ENCODE data around the gene SLC24A3. TPM values are rescaled to one million over a fixed set of nuclear protein-coding genes. Genes with fewer than 3 reads are reported as not detected.

The SLC24A3 gene
- total RNA-seq, 1 donor from 2014 or later = 0.21 TPM

DNA sequence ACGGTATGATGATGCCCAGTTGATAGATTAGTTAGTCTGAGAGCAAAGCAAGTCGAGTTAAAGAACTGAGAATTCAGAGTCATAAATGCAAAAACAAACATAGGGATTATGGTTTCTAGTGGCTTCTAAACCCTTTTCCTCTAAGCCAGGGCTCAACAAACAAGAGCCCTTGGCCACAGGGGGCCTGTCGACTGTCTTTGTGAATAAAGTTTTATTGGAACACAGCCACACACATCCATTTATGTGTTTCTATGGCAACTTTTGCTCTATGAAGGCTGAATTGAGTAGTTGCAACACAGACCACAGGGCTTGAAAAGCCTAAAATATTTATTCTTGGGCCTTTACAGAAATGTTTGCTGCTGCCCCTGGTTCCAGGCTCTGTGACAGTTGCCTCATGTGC lies 76.2 kb downstream of the SLC24A3 start:
- no peak for TF ChIP-seq EZH2phosphoT487 (IDR thresholded peaks at IDR 0.05)
- TF ChIP-seq, protein P1, sequence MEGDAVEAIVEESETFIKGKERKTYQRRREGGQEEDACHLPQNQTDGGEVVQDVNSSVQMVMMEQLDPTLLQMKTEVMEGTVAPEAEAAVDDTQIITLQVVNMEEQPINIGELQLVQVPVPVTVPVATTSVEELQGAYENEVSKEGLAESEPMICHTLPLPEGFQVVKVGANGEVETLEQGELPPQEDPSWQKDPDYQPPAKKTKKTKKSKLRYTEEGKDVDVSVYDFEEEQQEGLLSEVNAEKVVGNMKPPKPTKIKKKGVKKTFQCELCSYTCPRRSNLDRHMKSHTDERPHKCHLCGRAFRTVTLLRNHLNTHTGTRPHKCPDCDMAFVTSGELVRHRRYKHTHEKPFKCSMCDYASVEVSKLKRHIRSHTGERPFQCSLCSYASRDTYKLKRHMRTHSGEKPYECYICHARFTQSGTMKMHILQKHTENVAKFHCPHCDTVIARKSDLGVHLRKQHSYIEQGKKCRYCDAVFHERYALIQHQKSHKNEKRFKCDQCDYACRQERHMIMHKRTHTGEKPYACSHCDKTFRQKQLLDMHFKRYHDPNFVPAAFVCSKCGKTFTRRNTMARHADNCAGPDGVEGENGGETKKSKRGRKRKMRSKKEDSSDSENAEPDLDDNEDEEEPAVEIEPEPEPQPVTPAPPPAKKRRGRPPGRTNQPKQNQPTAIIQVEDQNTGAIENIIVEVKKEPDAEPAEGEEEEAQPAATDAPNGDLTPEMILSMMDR (IDR thresholded peaks at IDR 0.05) = no peak
- no peak for TF ChIP-seq EZH2 (IDR thresholded peaks at IDR 0.05)
- H3K4me1 Mint-ChIP-seq = no peaks in the 10 kb centered on the region
- DNase-seq (ENCODE audit: low spot score) = no peak

DNA sequence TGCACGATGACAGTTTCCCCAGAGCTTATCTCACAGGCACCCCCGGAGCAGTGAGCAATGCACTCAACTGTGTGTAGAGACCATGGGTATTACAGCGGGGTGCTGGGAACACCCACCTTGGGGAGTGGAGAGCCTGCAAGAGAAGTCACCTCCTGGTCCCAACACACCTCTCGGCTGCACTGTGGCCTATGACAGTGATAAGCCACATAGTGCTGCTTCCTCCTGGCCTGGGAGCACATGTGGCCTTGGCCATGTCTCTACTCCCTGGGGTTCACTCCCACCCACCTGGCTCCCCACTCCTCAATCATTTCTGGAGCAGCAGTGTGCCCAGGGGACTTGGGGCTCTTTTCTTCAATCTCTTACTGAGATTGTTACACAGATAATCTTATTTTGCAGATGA lies 77.0 kb downstream of the SLC24A3 start:
- Histone ChIP-seq H4K20me1 (ENCODE audit: low read depth) (no peaks in the 10 kb centered on the region), H3K9ac (no peak overlapping the region), H3K4me3 (no peak overlapping the region), H3K9me3 (ENCODE audit: low read depth) (no peaks in the 10 kb centered on the region), H2AFZ (replicated peaks) (no peak overlapping the region), H3K79me2 (ENCODE audit: low read depth) (no peaks in the 10 kb centered on the region), H3K36me3 (no peaks in the 10 kb centered on the region), H3K4me1 (no peaks in the 10 kb centered on the region), H3K27ac (no peak overlapping the region), H3K27me3 (no peaks in the 10 kb centered on the region), H3F3A (ENCODE audit: low read depth) (no peaks in the 10 kb centered on the region), H3K4me2 (no peak overlapping the region)
- H3K36me3 Mint-ChIP-seq = no peaks in the 10 kb centered on the region
- H3K27me3 Mint-ChIP-seq (ENCODE audit: insufficient read depth, low read depth) = peaks cover 4% of the 10 kb centered on the region
- no peaks in the 10 kb centered on the region for H3K9me3 Mint-ChIP-seq
- H3K4me1 Mint-ChIP-seq = no peaks in the 10 kb centered on the region
- TF ChIP-seq EZH2phosphoT487 (IDR thresholded peaks at IDR 0.05) (no peak), EZH2 (IDR thresholded peaks at IDR 0.05) (no peak)
- TF ChIP-seq, protein P1 (IDR thresholded peaks at IDR 0.05) = no peak
- no peak for DNase-seq (ENCODE audit: low spot score)
- no peak overlapping the region for H3K4me3 Mint-ChIP-seq
- H3K27ac Mint-ChIP-seq = no peak overlapping the region

More for the DNA sequence above, 76.2 kb downstream of the SLC24A3 start:
- Mint-ChIP-seq H3K27ac (no peak overlapping the region), H3K36me3 (no peaks in the 10 kb centered on the region), H3K9me3 (no peaks in the 10 kb centered on the region), H3K4me3 (no peak overlapping the region), H3K27me3 (ENCODE audit: insufficient read depth, low read depth) (peaks cover 2% of the 10 kb centered on the region)
- H4K20me1 ChIP-seq (ENCODE audit: low read depth) = no peaks in the 10 kb centered on the region
- no peak overlapping the region for H3K4me3 ChIP-seq
- H3K36me3 ChIP-seq = no peaks in the 10 kb centered on the region
- H2AFZ ChIP-seq (replicated peaks) = no peak overlapping the region
- H3K4me1 ChIP-seq = no peaks in the 10 kb centered on the region
- H3F3A ChIP-seq (ENCODE audit: low read depth) = no peaks in the 10 kb centered on the region
- no peak overlapping the region for H3K4me2 ChIP-seq
- no peaks in the 10 kb centered on the region for H3K9me3 ChIP-seq (ENCODE audit: low read depth)
- no peak overlapping the region for H3K9ac ChIP-seq
- no peaks in the 10 kb centered on the region for H3K79me2 ChIP-seq (ENCODE audit: low read depth)
- H3K27ac ChIP-seq = no peak overlapping the region
- no peaks in the 10 kb centered on the region for H3K27me3 ChIP-seq

DNA sequence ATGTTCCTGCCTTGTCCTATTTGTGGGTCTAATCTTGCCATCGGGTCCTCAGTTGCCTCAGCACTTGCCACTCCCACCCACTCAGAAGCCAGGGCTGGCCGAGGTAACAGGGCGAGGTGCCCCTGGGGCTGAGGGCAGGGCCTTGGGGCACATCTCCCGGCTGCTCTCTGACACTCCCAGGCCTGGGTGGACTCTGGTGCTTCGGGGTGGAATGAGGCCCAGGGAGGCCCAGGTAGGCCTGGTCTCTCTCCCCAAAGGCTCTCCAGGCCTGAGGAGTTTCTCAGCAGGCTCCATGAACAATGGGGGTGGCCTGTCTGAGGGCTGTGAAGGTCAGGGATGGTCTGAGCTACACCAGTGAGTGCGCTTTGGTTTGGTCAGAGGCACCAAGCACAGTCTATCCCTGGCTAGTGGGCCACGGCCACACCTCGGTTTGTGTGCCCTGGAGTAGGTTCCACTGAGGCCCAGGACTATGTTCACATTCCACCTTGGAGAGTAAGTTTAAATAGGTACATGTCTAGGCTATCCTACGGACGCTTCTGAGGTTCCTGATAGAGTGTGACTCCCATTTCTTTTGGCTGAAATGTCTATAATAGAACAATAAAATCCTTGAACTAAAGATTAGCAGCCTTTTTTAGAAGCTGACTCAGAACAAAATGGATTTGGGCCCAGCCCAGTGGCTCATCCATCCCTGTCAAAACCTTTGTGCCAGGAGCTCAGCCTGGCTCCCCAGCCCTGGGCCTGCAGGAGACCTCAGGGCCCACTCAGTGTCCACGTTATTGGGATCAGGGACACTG lies 78.8 kb downstream of the SLC24A3 start:
- peaks cover 4% of the 10 kb centered on the region for H3K27me3 Mint-ChIP-seq (ENCODE audit: insufficient read depth, low read depth)
- Histone ChIP-seq H3K79me2 (ENCODE audit: low read depth) (no peaks in the 10 kb centered on the region), H3K36me3 (no peaks in the 10 kb centered on the region), H3K4me3 (no peak overlapping the region), H3K27me3 (no peaks in the 10 kb centered on the region), H3K4me2 (no peak overlapping the region), H3K27ac (no peak overlapping the region), H2AFZ (replicated peaks) (no peak overlapping the region), H3F3A (ENCODE audit: low read depth) (no peaks in the 10 kb centered on the region), H3K4me1 (no peaks in the 10 kb centered on the region), H3K9ac (no peak overlapping the region), H4K20me1 (ENCODE audit: low read depth) (no peaks in the 10 kb centered on the region), H3K9me3 (ENCODE audit: low read depth) (no peaks in the 10 kb centered on the region)
- H3K9me3 Mint-ChIP-seq = no peaks in the 10 kb centered on the region
- no peak overlapping the region for H3K27ac Mint-ChIP-seq
- no peak for DNase-seq (ENCODE audit: low spot score)
- H3K4me1 Mint-ChIP-seq = no peaks in the 10 kb centered on the region
- no peak overlapping the region for H3K4me3 Mint-ChIP-seq
- no peaks in the 10 kb centered on the region for H3K36me3 Mint-ChIP-seq
- TF ChIP-seq, protein P1 (IDR thresholded peaks at IDR 0.05) = no peak
- TF ChIP-seq EZH2phosphoT487 (IDR thresholded peaks at IDR 0.05) = no peak
- TF ChIP-seq EZH2 (IDR thresholded peaks at IDR 0.05) = no peak
